CD4-positive, CD25-positive, alpha-beta regulatory T cell (primary cell): ENCODE measurements around the gene BUD13. TPM values are rescaled to one million over a fixed set of nuclear protein-coding genes. Genes with fewer than 3 reads are reported as not detected.

ENCODE experiments used
- ATAC-seq, 2 donors: fragments of 150-1000 bp; cut with Tn5 transposase; one replicate each; pipeline ENCODE4 v1.10.0; 2021; ENCODE audit warnings: low read depth in 2 of 2, moderate number of reproducible peaks in 2 of 2, moderate library complexity in 1 of 2
- DNase-seq, 3 donors: peaks; one replicate each; pipeline versions ENCODE4 v3.0.0 to v3.0.0-alpha.2; 2012 to 2022; ENCODE audit warnings: mixed read lengths in 1 of 3
- H3K27ac ChIP-seq: one replicate; pipeline ENCODE4 v1.7.0; 2013; ENCODE audit warnings: mild to moderate bottlenecking, low read length; ENCODE audit not compliant: insufficient read depth, poor library complexity, severe bottlenecking
- H3K27me3 ChIP-seq: one replicate; pipeline ENCODE4 v1.7.0; 2013; ENCODE audit warnings: low read length; ENCODE audit not compliant: control insufficient read depth, insufficient read depth
- H3K36me3 ChIP-seq: one replicate; pipeline ENCODE4 v1.7.0; 2013; ENCODE audit warnings: mild to moderate bottlenecking, low read length, moderate library complexity; ENCODE audit not compliant: control insufficient read depth, insufficient read depth
- H3K4me1 ChIP-seq: 2 replicates; pipeline ENCODE4 v1.7.0; 2013; ENCODE audit warnings: mild to moderate bottlenecking, low read length; ENCODE audit not compliant: insufficient read depth, control insufficient read depth, poor library complexity, severe bottlenecking
- H3K4me3 ChIP-seq: one replicate; pipeline ENCODE4 v1.7.0; 2013; ENCODE audit warnings: low read depth, mild to moderate bottlenecking, low read length, moderate library complexity
- H3K9me3 ChIP-seq, 2 experiments: 1 replicate in 1 of 2; 2 replicates in 1 of 2; pipeline ENCODE4 v1.7.0; 2013; ENCODE audit warnings: low read length in 2 of 2, mild to moderate bottlenecking in 1 of 2, moderate library complexity in 1 of 2; ENCODE audit not compliant: control insufficient read depth in 2 of 2
- H3K27ac Mint-ChIP-seq, 3 donors: one replicate each; pipeline ENCODE4 v1.8.0; 2020 to 2022; ENCODE audit warnings: mild to moderate bottlenecking in 3 of 3, mixed read lengths in 3 of 3, moderate library complexity in 2 of 3
- H3K27me3 Mint-ChIP-seq: one replicate; pipeline ENCODE4 v1.8.0; 2022; ENCODE audit warnings: mild to moderate bottlenecking, mixed read lengths
- H3K36me3 Mint-ChIP-seq: one replicate; pipeline ENCODE4 v1.8.0; 2020; ENCODE audit warnings: mixed read lengths
- H3K4me1 Mint-ChIP-seq, 4 donors: one replicate each; pipeline ENCODE4 v1.8.0; 2020 to 2022; ENCODE audit warnings: mixed read lengths in 4 of 4, mild to moderate bottlenecking in 1 of 4
- H3K4me3 Mint-ChIP-seq, 4 donors: one replicate each; pipeline ENCODE4 v1.8.0; 2020 to 2022; ENCODE audit warnings: mild to moderate bottlenecking in 4 of 4, mixed read lengths in 4 of 4, moderate library complexity in 3 of 4
- H3K9me3 Mint-ChIP-seq, 7 donors: one replicate each; pipeline ENCODE4 v1.8.0; 2020 to 2022; ENCODE audit warnings: mixed read lengths in 7 of 7, mild to moderate bottlenecking in 3 of 7, moderate library complexity in 2 of 7
- polyA plus RNA-seq, 4 donors: library from polyadenylated mRNA; unstranded; fragments of 300-500 nt; fragmentation: Illumina TruSeq; gene quantifications; one replicate each; pipeline ENCODE4 v1.2.3, GENCODE V29; 2021
- total RNA-seq: library from RNA; stranded (reverse); gene quantifications from one replicate; pipeline ENCODE4 v1.2.3, GENCODE V29; 2022

The BUD13 gene
- total and polyA plus RNA-seq, 5 donors from 2014 or later = 12.1 to 18.5 (median 13.6) TPM

DNA sequence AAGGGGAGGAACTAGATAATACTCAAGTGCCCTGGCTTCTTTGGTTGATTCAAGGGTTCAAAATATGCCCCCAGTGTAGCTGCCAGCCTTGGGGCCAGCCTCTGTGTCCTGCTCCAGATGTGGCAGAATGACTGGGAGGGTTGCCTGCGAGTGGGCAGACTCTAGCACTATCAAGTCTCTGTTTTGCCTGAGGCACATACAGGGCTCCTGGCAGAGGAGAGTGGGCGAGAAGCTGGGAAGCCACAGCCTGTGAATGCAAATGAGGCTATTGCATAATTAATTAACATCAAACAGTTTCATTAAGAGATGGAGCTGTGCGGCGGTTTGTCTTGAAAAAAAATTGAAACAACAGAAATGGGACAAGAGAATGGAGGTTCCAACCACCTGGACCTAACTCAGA is 50.8 kb downstream of the BUD13 start:
- no peaks in the 10 kb centered on the region for H3K36me3 Mint-ChIP-seq
- peaks cover 0 to 4% (median 0%) of the 10 kb centered on the region in 4 donors for H3K4me1 Mint-ChIP-seq
- no peaks in the 10 kb centered on the region for H3K27me3 ChIP-seq
- no peak for ATAC-seq
- no peaks in the 10 kb centered on the region for H3K36me3 ChIP-seq
- no peaks in the 10 kb centered on the region for H3K9me3 ChIP-seq
- no peak overlapping the region for H3K27ac ChIP-seq
- peaks cover 16% of the 10 kb centered on the region for H3K27me3 Mint-ChIP-seq
- H3K4me3 ChIP-seq = no peak overlapping the region
- DNase-seq = no peak
- peak overlapping the region in 1 of 3 donors; percentile 59 for H3K27ac Mint-ChIP-seq
- no peaks in the 10 kb centered on the region for H3K4me1 ChIP-seq
- no peak overlapping the region for H3K4me3 Mint-ChIP-seq
- peaks cover 0 to 1% (median 0%) of the 10 kb centered on the region in 7 donors for H3K9me3 Mint-ChIP-seq

DNA sequence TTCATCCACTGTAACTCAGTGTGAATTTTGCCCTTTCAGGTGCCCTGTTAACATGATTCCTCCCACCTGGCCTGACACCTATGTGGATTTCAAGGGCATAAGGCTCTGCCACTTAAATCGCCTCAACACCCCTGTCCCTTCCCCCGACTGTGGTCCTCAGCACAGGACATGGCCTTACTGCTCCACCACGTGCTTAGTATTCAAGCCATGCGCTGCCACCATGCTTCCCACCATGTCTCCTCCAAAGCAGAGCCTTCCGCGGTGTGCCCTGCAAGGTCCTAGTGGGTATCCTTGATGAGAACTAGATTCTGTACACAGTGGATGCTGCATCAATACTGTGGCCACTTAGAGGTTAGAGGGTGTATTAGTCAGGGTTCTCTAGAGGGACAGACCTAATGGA is 51.9 kb downstream of the BUD13 start:
- Histone ChIP-seq H3K4me3 (no peak overlapping the region), H3K27me3 (no peaks in the 10 kb centered on the region), H3K4me1 (no peaks in the 10 kb centered on the region), H3K9me3 (no peaks in the 10 kb centered on the region), H3K36me3 (no peaks in the 10 kb centered on the region), H3K27ac (no peak overlapping the region)
- peaks cover 0 to 2% (median 0%) of the 10 kb centered on the region in 7 donors for H3K9me3 Mint-ChIP-seq
- ATAC-seq (no peak), DNase-seq (no peak)
- no peaks in the 10 kb centered on the region for H3K36me3 Mint-ChIP-seq
- H3K4me3 Mint-ChIP-seq = no peak overlapping the region
- H3K27me3 Mint-ChIP-seq = peaks cover 11% of the 10 kb centered on the region
- H3K27ac Mint-ChIP-seq = no peak overlapping the region
- H3K4me1 Mint-ChIP-seq = peaks cover 0 to 4% (median 0%) of the 10 kb centered on the region in 4 donors

DNA sequence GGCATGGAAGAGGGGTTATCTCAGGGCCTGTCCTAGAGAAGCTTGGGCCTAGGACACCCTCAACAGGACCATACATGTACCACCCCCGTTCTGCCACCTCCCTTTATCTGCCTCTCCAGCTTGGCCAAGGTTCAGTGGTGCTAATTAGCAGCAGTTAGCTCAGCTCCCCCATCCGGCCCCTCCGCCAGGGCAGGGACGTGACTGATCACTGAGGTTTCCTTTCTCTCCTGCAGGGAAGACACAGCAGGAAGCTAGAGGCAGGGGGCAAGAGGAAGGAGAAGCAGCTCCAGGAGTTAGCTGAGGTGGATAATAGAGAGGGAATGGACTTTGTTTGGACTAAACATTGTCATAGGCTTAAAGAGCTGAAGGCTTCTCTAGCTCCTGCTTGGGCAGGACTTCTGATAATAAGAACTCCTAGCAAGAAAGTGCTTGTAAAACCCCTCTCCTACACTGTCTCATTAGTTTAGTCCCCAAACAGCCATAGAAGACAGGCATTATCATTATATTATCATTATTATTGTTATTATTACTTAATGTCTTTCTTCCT is 53.8 kb downstream of the BUD13 start:
- H3K27ac Mint-ChIP-seq = no peak overlapping the region
- H3K27ac ChIP-seq = no peak overlapping the region
- no peak overlapping the region for H3K4me3 ChIP-seq
- H3K4me1 ChIP-seq = no peaks in the 10 kb centered on the region
- peaks cover 0 to 4% (median 0%) of the 10 kb centered on the region in 4 donors for H3K4me1 Mint-ChIP-seq
- H3K36me3 ChIP-seq = no peaks in the 10 kb centered on the region
- peaks cover 9% of the 10 kb centered on the region for H3K27me3 Mint-ChIP-seq
- peaks cover 0 to 2% (median 0%) of the 10 kb centered on the region in 7 donors for H3K9me3 Mint-ChIP-seq
- H3K36me3 Mint-ChIP-seq = no peaks in the 10 kb centered on the region
- ATAC-seq (no peak), DNase-seq (no peak)
- H3K4me3 Mint-ChIP-seq = no peak overlapping the region
- no peaks in the 10 kb centered on the region for H3K9me3 ChIP-seq
- no peaks in the 10 kb centered on the region for H3K27me3 ChIP-seq

DNA sequence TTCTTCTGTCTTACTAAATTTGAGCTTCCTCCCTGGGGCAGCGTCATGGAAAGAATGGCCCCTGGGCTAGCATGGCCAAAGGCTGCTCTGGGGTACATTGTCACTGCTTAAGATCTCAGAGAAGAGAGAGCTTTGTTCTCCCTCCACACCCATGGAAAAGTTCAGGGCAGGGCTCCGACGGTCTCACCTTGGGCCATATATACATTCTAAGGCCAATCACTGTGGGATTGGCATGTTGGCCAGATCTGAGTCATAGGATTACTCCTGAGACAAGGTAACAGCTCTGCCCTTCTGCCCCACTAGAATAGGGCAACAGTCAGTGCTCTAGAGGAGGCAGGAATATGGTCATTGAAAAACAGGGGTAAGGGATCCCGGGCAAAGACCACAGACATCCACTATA is 56.2 kb downstream of the BUD13 start:
- peaks cover 0 to 2% (median 0%) of the 10 kb centered on the region in 7 donors for H3K9me3 Mint-ChIP-seq
- H3K4me3 Mint-ChIP-seq = no peak overlapping the region
- no peaks in the 10 kb centered on the region for H3K36me3 ChIP-seq
- peaks cover 0 to 2% (median 0%) of the 10 kb centered on the region in 4 donors for H3K4me1 Mint-ChIP-seq
- no peak for ATAC-seq
- peaks cover under 1% of the 10 kb centered on the region for H3K27me3 Mint-ChIP-seq
- no peak overlapping the region for H3K27ac Mint-ChIP-seq
- H3K4me1 ChIP-seq = no peaks in the 10 kb centered on the region
- H3K4me3 ChIP-seq = no peak overlapping the region
- no peaks in the 10 kb centered on the region for H3K27me3 ChIP-seq
- H3K27ac ChIP-seq = no peak overlapping the region
- H3K36me3 Mint-ChIP-seq = no peaks in the 10 kb centered on the region
- DNase-seq = no peak
- H3K9me3 ChIP-seq = no peaks in the 10 kb centered on the region

DNA sequence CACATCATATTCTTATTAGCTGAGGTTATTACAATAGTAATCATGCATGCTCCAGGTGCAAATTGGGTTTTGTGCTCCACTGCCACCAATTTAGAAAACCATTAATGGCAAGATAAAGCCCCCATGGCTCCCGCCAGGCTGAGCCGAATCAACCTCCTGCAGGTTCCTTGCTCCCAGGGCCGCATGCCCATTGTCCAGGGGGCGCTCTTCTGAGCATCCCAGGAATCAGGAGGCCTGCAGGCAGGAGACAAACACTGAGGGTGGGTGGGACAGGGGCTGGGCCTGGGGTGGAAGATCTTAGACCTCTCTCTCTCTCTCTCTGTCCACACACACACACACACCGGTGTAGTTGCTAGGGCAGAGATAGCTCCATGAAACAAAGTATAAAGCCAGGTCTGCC is 57.4 kb downstream of the BUD13 start:
- DNase-seq = no peak
- Mint-ChIP-seq H3K9me3 (peaks cover 0 to 2% (median 0%) of the 10 kb centered on the region in 7 donors), H3K27me3 (peaks cover 4% of the 10 kb centered on the region)

DNA sequence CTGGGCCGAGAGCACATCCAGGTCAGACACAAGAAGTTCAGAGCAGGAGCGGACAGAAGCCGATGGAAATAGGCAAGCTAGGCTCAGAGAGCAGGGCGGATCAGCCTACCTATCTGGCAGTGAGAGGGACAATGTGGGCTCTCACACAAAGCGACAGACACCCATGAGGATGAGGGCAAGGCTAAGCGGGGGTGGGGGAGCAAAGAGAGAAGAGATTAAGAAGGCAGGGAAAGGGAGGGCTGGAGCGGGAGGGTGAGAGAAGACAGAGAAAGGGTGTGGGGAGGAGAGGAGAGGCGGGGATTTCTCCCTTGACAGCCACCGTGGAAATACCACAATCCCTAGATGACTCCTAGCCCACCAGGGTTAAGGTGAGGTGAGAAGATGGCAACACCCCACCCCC is 57.9 kb downstream of the BUD13 start:
- Histone ChIP-seq H3K27ac (no peak overlapping the region), H3K27me3 (no peaks in the 10 kb centered on the region), H3K4me3 (no peak overlapping the region), H3K9me3 (no peaks in the 10 kb centered on the region), H3K4me1 (no peaks in the 10 kb centered on the region), H3K36me3 (no peaks in the 10 kb centered on the region)
- Mint-ChIP-seq H3K4me3 (no peak overlapping the region), H3K27ac (no peak overlapping the region), H3K27me3 (peaks cover 7% of the 10 kb centered on the region), H3K36me3 (no peaks in the 10 kb centered on the region), H3K4me1 (no peaks in the 10 kb centered on the region), H3K9me3 (peaks cover 0 to 2% (median 0%) of the 10 kb centered on the region in 7 donors)
- ATAC-seq (no peak), DNase-seq (no peak)

More for the DNA sequence above, 57.4 kb downstream of the BUD13 start:
- Mint-ChIP-seq H3K4me1 (no peaks in the 10 kb centered on the region), H3K27ac (no peak overlapping the region), H3K4me3 (no peak overlapping the region), H3K36me3 (no peaks in the 10 kb centered on the region)
- no peak for ATAC-seq
- Histone ChIP-seq H3K4me1 (no peaks in the 10 kb centered on the region), H3K36me3 (no peaks in the 10 kb centered on the region), H3K4me3 (no peak overlapping the region), H3K27me3 (no peaks in the 10 kb centered on the region), H3K27ac (no peak overlapping the region), H3K9me3 (no peaks in the 10 kb centered on the region)

DNA sequence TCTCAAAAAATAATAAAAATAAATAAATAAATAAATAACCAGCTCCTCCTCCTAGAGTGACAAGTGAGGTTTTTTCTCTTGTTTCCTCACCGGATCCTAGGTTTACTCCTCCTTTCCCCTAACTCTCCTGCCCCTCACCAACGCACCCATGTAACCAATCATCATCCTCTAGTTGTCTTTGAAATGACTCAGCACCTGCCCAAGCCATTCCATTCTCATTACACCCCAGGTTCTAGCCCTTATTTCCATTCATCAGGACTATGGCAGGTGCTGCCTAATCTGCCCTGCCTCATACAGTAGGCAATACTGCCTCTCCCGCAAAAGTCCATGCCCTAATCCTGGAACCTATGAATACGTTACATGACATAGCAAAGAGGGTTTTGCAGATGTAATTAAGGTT is 60.4 kb downstream of the BUD13 start:
- Mint-ChIP-seq H3K36me3 (no peaks in the 10 kb centered on the region), H3K4me1 (no peaks in the 10 kb centered on the region), H3K9me3 (peaks cover 0 to 2% (median 0%) of the 10 kb centered on the region in 7 donors), H3K27ac (no peak overlapping the region), H3K27me3 (peaks cover 16% of the 10 kb centered on the region), H3K4me3 (no peak overlapping the region)
- no peaks in the 10 kb centered on the region for H3K36me3 ChIP-seq
- no peaks in the 10 kb centered on the region for H3K27me3 ChIP-seq
- H3K4me1 ChIP-seq = no peaks in the 10 kb centered on the region
- no peak for ATAC-seq
- H3K27ac ChIP-seq = no peak overlapping the region
- no peak for DNase-seq
- H3K4me3 ChIP-seq = no peak overlapping the region
- no peaks in the 10 kb centered on the region for H3K9me3 ChIP-seq

DNA sequence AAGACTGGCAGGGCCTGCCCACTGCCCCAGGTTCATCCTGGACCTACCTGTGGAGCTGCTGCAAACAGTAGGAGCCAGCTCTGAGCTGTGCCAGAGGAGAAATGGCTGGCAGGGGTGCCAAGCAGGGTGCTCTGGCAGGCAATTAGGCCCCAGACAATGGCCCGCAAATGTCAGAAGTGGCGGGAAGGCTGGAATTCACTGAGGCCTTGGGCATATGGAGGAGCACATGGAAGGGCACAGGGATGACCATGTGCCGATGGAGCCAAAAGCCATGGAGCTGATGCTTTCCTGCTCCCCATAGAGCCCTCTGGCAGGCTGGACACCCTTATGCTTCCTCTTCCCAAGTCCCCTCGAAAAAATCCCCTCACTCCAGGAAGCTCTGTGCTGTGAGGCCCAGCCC is 62.0 kb downstream of the BUD13 start:
- H3K4me3 ChIP-seq = no peak overlapping the region
- H3K36me3 Mint-ChIP-seq = no peaks in the 10 kb centered on the region
- no peak for ATAC-seq
- no peaks in the 10 kb centered on the region for H3K4me1 ChIP-seq
- H3K9me3 Mint-ChIP-seq = peaks cover 0 to under 1% (median 0%) of the 10 kb centered on the region in 7 donors
- H3K4me1 Mint-ChIP-seq = peaks cover 0 to 2% (median 0%) of the 10 kb centered on the region in 4 donors
- H3K27ac ChIP-seq = no peak overlapping the region
- H3K36me3 ChIP-seq = no peaks in the 10 kb centered on the region
- H3K27me3 ChIP-seq = peaks cover 2% of the 10 kb centered on the region
- H3K9me3 ChIP-seq = no peaks in the 10 kb centered on the region
- no peak overlapping the region for H3K4me3 Mint-ChIP-seq
- no peak overlapping the region for H3K27ac Mint-ChIP-seq
- no peak for DNase-seq
- peaks cover 30% of the 10 kb centered on the region for H3K27me3 Mint-ChIP-seq
